GM10248 (cell line): Measurements from ENCODE around the gene HLA-DQB1.
A peak's percentile ranks its signal among the peaks of the same experiment; 100 is the strongest.

ENCODE experiments used
- CTCF ChIA-PET: fragments of 300-600 bp; sonication (Branson Sonifier 250); formaldehyde crosslinking; extraction: SDS; loops from one replicate; lab custom pipeline; 2021; ENCODE audit warnings: antibody characterized with exemption; lab: Yijun Ruan, JAX
- POLR2A ChIA-PET: fragments of 350-650 bp; sonication (Branson Sonifier 250); formaldehyde crosslinking; extraction: SDS; loops from one replicate; lab custom pipeline; 2020; ENCODE audit warnings: antibody characterized with exemption; lab: Yijun Ruan, JAX
- DNase-seq: peaks from one replicate; pipeline ENCODE4 v3.0.0; 2012; ENCODE audit errors: extremely low spot score
- TF ChIP-seq, protein P1 (sequence below): IDR thresholded peaks from 2 replicates; pipeline ENCODE4 v1.5.1; 2012; ENCODE audit warnings: mild to moderate bottlenecking, low read depth; ENCODE audit errors: extremely low read depth, missing control alignments, control extremely low read depth

Gene HLA-DQB1

GRCh38 chr6:32613475-32613874 is 53.0 kb downstream of the HLA-DQB1 start:
- CTCF ChIA-PET = interaction anchor here (1.3 to 1.9 kb wide), 2 partner anchors 9 to 16 kb away, joined by 3 to 17 read pairs; no protein-coding TSS in a partner anchor
- POLR2A ChIA-PET = no interaction called here
- DNase-seq = no peak
- TF ChIP-seq, protein P1, sequence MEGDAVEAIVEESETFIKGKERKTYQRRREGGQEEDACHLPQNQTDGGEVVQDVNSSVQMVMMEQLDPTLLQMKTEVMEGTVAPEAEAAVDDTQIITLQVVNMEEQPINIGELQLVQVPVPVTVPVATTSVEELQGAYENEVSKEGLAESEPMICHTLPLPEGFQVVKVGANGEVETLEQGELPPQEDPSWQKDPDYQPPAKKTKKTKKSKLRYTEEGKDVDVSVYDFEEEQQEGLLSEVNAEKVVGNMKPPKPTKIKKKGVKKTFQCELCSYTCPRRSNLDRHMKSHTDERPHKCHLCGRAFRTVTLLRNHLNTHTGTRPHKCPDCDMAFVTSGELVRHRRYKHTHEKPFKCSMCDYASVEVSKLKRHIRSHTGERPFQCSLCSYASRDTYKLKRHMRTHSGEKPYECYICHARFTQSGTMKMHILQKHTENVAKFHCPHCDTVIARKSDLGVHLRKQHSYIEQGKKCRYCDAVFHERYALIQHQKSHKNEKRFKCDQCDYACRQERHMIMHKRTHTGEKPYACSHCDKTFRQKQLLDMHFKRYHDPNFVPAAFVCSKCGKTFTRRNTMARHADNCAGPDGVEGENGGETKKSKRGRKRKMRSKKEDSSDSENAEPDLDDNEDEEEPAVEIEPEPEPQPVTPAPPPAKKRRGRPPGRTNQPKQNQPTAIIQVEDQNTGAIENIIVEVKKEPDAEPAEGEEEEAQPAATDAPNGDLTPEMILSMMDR = no peak

DNA sequence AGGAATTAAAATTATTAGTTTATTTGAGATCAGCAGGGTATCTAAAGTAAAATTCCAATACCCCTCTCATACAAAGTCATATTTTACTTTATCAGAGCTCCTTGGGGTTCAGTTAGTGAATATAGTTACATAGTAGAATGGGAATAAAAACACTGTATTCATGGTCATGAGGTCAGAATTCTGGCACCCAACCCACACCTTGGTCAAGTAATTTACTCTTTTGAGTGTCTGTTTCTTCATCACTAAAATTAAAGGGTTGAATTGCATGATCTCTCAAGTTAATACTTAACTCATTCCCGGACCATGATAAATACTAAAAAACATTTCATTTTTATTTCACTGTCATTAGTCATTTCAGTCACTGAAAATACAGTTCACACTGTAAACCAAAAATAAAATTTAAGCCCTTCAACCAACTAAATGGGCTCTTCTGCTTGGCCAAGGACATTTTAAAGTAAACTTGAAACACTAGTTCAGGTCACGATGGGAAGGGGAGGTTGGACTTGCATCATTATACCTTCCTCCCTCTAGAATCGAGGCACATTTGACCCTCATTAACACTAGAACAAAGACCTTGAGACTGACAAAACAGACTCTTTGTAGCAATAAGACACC is 55.7 kb downstream of the HLA-DQB1 start:
- POLR2A ChIA-PET = no interaction called here
- TF ChIP-seq, protein P1 = no peak
- no peak for DNase-seq
- CTCF ChIA-PET = interaction anchor here (2.4 kb wide), 1 partner anchor 12 kb away, joined by 16 read pairs; no protein-coding TSS in a partner anchor

DNA sequence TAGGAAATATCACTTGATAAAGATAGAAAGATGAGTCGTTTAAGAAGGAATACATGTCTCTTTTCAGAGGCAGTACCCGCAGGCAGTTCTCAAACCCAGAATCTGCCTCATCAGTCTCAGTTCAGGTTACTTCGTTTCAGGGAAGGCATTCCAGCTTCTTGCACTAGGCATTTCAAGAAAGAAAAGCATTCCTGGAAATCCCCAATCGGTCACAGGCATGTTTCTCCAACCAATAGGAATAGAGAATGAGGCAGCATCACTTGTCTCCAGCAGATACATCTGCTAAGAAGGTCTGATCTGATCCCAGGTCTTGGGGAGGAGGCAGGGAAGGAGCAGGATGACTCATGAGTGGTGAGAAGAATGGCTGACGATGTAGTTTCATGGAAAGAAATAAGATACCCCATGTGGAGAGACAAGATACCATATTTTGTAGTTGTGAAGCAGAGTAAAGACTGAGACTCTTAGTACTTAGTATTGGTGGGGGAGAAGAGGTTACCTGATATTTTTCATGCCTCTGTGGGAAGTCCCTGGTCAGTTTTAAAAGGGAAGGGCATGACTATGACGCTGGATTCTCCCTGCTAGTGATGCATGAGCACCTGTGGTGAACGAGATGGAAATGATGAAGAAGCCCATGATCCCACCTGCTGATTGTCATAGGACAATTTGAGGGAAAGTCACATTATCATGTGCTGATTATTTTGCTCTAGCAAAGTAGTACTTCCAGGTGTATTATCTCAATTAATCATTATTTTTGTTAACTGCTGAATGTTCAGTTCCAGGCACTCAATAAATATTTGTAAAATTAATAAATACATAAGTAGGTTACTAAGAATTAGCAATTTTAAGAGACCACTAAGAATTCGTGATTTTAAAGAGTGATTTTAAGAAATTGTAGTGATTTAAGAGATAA is 56.5 kb downstream of the HLA-DQB1 start:
- ChIA-PET POLR2A (interaction anchor here (0.5 to 1.1 kb wide), 6 partner anchors 15 to 362 kb away, joined by 3 to 6 read pairs (median 4); no protein-coding TSS in a partner anchor), CTCF (interaction anchor here (0.7 to 2.4 kb wide), 2 partner anchors 13 to 76 kb away, joined by 3 to 16 read pairs; no protein-coding TSS in a partner anchor)
- TF ChIP-seq, protein P1 = no peak
- DNase-seq = peak; percentile 62
